ENCODE data around the gene GNAS.
"Not testable (repeated sequence)": the region's sequence is repeated elsewhere in the genome, so short reads cannot be mapped to it uniquely, and the experiment has no call there.

GNAS gene

DNA sequence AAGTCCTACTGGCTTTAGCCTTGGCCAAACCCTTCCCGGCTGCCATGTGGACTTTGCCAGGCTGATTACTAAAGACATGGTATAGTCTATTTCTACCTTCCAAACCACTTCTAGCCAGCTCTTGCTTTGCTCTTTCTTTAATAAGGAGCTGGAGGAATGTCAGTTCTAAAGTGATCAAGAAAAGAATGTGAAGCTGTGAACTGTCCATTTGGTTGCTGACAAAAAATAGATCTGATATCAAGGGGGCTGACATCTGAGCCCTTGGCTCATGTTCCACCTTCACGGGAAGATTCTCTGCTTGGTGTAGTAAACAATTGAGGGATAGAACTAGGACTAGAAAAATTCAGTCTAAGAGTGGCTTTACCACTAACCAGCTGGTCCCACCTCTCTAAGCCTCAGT, 24.4 kb upstream of the GNAS start:
- no peak for DNase-seq (ENCODE audit: low spot score)

- DNase-seq (ENCODE audit: low spot score): not testable (repeated sequence)
Measured at GRCh38 chr20:58828804-58829203, 23.7 kb upstream of the GNAS start.

GRCh38 chr20:58829531-58829941, 23.0 kb upstream of the GNAS start:
- DNase-seq (ENCODE audit: low spot score): no peak

- DNase-seq (ENCODE audit: low spot score): no peak
Measured at GRCh38 chr20:58832457-58832856, 20.1 kb upstream of the GNAS start.

GRCh38 chr20:58833921-58834320, 18.6 kb upstream of the GNAS start:
- no peak for DNase-seq (ENCODE audit: low spot score)

DNA sequence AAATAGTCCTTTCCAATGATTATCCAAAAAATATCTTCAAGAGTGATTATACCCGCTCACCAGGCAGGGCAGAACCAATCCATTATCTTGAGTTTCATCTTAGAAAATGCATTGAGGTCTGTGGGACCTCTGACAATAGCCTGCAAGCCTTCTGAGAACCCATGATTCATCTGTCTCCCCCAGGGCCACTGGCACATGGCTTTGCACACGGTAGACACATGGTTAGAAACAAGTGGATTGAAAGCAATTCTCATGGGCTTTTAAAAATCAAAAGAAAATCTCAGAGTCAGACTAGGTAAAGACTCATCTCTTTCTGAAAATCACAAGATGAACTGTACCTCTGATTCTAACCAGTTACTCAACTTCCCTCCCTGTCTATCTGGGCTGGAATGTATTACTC, 17.3 kb upstream of the GNAS start:
- DNase-seq (ENCODE audit: low spot score): no peak

DNA sequence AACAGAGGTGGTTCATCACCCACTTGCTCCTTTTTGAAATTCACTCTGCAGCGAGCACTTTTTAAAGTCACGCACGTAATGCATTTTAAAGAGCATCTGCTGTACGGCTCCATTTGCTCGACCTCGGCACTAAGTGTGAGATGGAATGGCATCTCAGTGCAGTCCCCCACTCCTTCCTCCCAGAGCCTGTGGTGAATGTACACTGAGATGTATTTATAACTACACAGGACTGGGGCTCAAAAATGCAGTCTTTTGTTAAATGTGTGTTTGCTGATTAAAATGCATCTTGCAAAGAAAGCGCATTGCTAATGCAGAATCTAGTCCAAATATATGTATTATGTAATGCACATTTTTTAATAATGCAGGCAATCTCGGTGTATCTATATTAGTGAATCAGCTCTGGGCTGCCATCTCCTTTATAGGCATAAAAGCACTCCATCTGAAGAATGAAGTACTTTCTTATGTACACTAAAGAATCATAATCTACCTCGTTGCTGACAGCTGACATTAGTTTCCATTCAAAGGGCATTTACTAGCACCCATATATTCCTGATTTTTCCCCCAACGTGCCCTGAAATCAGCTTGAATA, 15.8 kb upstream of the GNAS start:
- no peak for DNase-seq (ENCODE audit: low spot score)

DNA sequence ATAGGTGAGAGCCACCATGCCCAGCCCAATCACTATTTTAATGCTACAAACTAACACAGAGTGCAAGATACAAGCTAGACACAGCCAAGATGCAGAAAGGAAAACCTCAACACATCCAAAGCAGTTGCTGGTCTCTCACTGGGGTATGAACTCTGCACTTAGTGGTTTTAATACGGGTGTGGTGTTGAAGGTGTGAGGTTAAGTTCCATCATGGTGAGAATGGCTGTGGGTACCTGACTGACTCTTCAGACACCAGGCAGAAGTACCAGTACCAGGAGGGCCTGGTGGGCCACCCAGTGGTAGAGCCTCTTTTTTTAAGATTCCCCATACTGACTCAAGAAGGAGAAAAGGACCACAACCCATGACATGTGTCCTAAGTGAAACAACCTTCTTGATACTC, 14.8 kb upstream of the GNAS start:
- no peak for DNase-seq (ENCODE audit: low spot score)

DNA sequence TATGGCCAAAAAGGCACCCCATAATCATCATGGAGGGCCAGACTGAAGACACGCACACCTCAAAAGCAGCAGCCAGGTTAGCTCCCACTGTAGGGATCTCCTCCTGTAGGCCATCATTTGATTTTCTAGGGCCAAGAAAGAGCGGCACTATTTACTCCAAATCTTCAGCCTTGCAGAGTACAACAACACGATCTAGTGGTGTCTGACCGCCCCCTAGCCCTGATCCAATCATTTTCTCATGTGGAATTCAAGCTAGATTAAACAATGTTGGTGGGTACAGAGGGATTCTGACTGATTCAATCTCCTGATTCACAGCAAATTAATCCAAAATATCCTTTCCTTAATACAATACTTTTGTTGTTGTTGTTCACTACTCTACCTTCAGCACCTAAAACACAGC, 14.3 kb upstream of the GNAS start:
- no peak for DNase-seq (ENCODE audit: low spot score)

- DNase-seq (ENCODE audit: low spot score): peak; percentile 42
Measured at GRCh38 chr20:58839474-58839874, 13.0 kb upstream of the GNAS start.

- DNase-seq (ENCODE audit: low spot score): no peak
Measured at GRCh38 chr20:58839991-58840747, 12.3 kb upstream of the GNAS start.

GRCh38 chr20:58840816-58841538, 11.5 kb upstream of the GNAS start:
- DNase-seq (ENCODE audit: low spot score): no peak

- no peak for DNase-seq (ENCODE audit: low spot score)
Measured at GRCh38 chr20:58841539-58842264, 10.8 kb upstream of the GNAS start.

DNA sequence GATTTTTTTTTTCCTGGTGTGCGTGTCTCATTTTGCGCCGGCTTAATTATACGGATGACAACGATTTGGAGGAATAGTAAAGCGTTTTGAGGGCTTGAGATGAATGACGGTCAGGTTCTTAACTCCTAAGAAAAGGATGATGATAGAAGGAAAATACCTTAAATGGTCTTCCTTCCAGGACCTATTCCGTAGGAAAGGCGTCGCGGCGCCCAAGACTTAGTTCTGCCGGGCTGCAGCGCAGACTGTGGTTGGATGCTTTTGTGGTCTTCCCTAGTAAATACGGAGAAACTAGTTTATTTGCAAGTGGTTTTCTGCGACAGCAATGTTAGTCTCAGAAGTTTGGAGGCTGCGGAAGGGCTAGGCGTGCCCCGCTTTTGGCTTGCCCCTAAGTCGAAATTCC, 10.2 kb upstream of the GNAS start:
- DNase-seq (ENCODE audit: low spot score): no peak

- DNase-seq (ENCODE audit: low spot score): no peak
Measured at GRCh38 chr20:58843128-58843556, 9.4 kb upstream of the GNAS start.

DNA sequence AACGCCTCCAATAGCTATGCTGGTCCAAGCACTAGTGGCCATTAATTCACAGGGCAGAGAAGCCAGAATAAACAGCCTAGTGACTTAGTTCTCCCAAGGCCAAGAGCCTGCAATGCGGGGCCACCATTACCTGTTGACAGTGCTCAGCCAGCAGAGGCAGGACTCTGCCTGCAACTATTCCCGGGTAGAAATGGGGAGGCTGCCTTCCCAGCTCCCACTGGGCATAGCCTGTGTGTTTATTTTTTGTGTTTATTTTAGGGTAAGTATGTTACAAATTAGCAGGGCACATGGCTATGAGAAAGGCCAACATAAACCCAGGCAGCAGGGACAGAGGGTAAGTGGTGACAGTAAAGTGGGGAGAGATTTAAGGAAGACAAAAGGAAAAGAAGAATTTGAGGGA, 6.8 kb upstream of the GNAS start:
- DNase-seq (ENCODE audit: low spot score): no peak

DNA sequence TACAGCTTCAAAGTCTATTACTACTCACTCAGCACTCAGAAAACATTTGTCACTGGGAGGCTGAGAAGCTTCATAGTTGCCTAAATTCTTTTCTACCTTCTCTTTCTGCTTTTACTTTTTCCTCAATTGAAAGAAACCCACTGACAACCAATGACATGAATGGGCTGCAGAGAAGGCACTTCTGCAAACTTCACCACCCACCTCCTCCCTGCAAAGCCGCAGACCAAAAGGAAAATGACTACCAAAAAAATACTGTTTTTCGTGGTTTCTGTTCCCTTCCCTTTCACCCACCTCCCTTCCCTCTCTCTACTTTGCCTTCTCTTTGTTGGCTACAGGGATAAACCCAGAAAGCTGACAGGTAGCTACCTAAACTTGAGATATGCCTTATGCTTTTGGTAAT, 5.1 kb upstream of the GNAS start:
- DNase-seq (ENCODE audit: low spot score): no peak

DNA sequence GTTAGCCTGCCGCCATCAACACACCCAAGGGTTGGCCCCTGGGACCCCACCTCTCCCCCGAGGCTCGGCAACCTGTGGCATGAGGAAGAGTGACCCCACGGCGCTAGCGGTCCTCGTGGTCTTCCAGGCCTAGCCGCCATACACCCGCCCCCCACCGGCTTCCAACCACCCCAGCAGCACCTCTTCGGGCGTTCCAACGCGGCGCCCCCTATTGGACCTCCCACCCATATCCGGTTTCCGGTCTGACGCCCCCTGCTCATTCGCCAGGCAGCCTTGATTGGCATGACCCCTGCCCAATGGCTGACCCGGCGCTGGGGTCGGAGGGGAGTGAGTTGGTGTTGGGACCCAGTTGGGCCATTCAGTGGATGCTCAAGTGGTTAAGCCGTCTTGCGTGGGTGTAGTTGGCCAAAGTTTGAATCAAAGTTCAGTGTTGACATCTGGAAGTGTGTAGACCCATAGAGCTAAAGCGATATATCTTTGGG, 1.8 kb upstream of the GNAS start, which contains the start of gene GNAS-AS1:
Gene GNAS-AS1 (minus strand): TSS at position 210 of the 482 bp plus-strand sequence.
- DNase-seq (ENCODE audit: low spot score): peak; percentile 98

DNA sequence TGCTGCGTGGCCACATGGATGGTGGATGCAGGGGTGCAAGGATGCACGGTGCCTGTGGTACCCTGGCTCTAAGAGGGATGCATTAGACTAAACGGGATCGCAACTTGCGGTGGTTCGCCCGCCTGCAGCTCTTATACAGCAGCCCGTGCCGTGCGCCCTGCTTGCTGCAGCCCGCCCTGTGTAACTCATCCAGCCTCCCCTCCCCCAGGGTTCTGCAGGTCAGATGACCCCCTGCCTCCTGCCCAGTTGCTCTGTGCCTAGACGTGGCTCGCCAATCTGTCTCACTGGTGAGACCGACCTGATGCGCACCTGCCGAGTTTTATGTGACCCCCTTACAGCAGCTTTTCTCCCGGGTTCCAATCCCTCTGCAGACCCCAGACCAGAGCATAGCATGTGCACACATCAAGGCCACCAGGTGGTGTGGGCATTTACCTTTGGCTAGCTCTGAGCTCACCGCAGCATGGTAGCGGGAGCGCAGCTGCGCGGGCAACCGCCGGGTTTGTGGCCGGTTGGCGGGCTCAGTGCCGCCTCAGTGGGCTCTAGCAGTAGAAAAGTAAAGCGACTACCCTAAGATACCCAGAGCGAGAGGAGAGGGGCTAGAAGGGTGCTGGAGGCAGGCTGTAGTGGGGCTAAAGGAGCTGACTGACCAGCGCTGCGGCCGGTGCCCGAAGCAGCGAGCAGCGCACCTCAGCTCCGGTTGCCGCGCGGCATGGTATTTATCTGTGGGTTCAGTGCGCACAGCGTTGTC, 1.1 kb upstream of the GNAS start:
- DNase-seq (ENCODE audit: low spot score): peak; percentile 48

- no peak for DNase-seq (ENCODE audit: low spot score)
Measured at GRCh38 chr20:58851969-58852458, 502 bp upstream of the GNAS start.

DNA sequence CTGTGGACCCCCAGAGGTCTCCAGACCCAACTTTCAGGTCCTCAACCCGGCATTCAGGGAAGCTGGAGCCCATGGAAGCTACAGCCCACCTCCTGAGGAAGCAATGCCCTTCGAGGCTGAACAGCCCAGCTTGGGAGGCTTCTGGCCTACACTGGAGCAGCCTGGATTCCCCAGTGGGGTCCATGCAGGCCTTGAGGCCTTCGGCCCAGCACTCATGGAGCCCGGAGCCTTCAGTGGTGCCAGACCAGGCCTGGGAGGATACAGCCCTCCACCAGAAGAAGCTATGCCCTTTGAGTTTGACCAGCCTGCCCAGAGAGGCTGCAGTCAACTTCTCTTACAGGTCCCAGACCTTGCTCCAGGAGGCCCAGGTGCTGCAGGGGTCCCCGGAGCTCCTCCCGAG, 950 bp downstream of the GNAS start:
- DNase-seq (ENCODE audit: low spot score): no peak

Measured in HuH-7.5 (cell line).